ENCODE measurements around the gene PYGO1.
A peak's percentile ranks its signal among the peaks of the same experiment; 100 is the strongest.
"Not testable (repeated sequence)": the region's sequence is repeated elsewhere in the genome, so short reads cannot be mapped to it uniquely, and the experiment has no call there.

PYGO1 gene, protein sequence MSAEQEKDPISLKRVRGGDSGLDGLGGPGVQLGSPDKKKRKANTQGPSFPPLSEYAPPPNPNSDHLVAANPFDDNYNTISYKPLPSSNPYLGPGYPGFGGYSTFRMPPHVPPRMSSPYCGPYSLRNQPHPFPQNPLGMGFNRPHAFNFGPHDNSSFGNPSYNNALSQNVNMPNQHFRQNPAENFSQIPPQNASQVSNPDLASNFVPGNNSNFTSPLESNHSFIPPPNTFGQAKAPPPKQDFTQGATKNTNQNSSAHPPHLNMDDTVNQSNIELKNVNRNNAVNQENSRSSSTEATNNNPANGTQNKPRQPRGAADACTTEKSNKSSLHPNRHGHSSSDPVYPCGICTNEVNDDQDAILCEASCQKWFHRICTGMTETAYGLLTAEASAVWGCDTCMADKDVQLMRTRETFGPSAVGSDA

DNA sequence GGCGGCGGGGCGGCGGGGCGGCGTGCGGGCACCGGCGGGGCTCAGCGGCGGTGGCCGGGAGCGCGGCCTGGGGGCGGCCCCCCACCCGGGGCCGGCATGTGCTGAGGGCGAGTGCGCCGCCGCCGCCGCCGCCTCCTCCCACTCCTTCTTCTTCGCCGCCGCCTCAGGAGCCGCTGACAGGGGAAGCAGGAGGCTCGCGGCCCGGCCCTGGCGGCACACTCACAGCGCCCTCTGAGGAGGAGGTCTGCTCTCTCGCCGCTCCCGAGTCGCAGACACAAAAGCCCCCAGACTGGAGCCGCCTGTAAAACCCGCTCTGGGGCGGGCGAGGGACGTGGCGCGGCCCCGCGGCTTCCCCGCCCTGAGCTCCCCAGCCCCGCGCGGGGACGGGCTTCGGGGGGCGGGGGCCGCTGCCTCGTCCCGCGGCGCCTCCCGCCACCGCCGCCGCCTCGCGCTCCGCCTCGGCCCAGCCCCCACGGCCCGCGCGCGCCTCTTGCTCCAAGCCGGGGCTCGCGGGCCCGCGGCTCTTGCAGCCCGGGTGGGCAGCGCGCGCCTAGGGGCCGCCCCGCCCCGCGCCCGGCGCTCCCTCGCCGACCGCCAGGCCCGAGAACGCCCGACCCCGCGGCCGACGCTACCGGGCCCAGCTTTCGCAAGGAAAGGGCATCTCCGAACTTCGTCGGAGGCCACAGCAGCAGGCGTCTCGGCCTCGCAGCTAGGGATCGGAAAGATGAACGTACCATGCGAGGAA is at the start of gene PYGO1:
Gene PYGO1, minus strand, starts transcription at position 276 of the 745 bp plus-strand sequence. CDS start 462 bp downstream, outside the sequence.
- DNase-seq (ENCODE audit: low read depth, low spot score): no peak
- no peak within 1 kb of the TSS for H3K27ac ChIP-seq

DNA sequence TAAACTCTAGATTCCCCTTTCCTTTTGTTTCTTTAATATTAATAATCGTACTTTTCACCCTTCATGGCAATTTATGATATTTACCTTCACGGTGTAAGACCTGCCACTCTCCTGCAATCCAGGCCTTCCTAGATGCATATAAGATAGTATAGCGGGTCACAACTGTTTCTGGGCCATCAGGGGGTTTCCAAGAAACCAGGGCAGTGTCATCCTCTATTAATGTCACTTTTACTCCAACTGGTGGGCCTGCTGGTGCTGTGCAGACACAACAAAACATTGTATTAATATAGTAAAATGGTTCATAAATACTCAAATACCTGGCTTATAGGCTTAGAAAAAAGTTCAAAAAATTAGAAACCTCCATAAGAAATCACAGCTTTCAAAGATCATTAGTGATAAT is 48.9 kb upstream of the PYGO1 start:
- DNase-seq (ENCODE audit: low read depth, low spot score): no peak

DNA sequence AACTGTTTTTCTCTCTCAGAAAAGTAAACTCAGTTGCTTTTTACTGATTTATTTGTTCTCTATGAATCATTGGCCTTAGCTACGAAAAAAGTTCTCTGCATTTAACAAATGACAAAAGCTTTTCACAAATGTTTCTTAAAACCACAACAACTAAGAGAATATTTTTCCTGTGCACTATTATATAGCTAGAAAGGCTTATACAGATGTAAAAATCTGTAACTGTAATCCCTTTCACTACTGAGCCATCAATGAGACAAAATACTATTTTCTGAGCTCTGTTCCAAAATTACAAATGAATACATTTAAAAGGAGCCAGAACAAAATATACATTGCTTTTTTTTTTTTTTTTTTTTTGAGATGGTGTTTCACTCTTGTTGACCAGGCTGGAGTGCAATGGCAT is 45.6 kb upstream of the PYGO1 start:
- no peak for DNase-seq (ENCODE audit: low read depth, low spot score)
- no peak overlapping the region for H3K27ac ChIP-seq

More for the DNA sequence above, 48.9 kb upstream of the PYGO1 start:
- no peak overlapping the region for H3K27ac ChIP-seq

DNA sequence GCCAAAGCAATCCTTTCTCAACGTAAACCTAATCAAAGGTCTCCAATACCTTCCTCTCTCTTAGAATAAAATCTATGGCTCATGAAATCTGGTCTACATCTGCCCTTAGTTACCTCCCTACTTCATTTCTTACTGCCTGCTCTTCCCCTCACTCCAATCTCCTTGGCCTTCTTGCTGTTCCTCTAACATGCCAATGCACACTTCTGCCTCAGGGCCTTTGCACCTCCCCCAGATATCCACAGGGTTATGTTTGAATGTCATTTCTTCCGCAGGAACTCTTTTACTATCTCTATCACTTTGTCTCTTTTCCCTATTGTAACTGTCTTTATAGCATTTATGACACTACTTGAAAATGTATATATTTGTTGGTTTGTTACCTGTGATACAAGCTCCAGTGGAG is 44.3 kb upstream of the PYGO1 start:
- DNase-seq (ENCODE audit: low read depth, low spot score): no peak
- no peak overlapping the region for H3K27ac ChIP-seq

DNA sequence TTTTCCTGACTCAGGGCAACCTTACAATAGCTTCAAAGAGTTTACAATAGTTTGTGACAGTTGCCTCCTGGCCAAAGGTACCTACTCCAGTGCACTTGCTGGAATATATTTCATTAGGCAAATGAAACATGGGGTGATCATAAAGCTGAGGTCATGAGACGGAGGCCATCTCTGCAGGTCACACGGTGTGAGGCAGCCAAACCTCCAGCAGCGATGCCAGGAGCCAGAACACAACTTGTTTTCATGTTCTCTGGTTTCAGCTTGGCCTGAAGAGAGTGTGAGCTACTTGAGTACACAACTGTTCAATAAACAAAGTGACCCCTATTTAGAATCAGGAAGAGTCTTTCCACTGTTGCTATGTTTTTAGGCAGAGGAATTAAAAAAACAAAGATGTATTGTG is 42.7 kb upstream of the PYGO1 start:
- no peak overlapping the region for H3K27ac ChIP-seq
- no peak for DNase-seq (ENCODE audit: low read depth, low spot score)

DNA sequence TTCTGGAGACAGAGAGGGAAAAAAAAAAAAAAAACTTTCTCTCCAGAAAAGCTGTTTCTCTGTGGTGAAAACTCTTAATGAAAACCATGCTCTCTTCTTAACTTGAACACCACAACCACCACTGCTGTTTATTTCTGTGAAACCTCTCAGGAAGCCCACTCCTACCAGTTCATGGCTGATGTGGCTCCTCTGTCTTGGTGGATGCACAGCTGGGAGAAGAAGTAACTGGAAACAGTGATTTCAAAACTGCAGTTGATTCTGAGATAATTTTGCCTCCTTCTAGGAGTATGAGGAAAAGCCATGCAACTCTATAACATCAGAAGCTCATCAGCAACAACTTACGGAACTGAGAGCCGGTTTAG is 40.2 kb upstream of the PYGO1 start:
- H3K27ac ChIP-seq: peak overlapping the region; percentile 32
- no peak for DNase-seq (ENCODE audit: low read depth, low spot score)

DNA sequence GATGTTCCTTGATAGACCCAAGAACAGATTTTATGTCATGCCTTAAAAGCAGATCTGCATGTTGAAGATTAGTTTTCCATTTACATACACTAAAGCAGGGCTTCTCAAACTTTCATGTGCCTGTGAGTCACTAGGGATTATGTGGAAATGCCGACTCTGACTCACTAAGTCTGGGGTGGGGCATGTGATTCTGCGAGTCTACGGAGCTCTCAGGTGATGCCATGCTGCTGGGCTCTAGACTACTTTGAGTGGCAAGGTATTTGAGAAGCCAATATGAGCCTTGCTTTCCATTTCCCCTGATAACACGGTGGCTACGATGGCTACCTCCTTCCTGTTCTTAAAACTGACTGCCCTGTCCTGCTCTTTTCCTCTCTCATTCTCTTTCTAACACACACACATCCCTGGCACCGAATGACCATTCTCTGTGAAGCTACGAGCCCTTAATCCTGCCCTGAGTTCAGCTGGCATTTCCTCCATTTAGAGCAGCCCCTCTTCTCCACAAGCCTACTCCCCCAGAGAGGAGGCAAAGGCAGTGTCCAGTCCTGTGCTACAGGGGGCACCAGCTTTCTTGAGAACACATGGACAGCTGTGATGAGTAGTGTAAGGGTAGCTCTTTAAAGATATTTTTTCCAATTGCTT is 39.7 kb upstream of the PYGO1 start:
- peak; percentile 92 for DNase-seq (ENCODE audit: low read depth, low spot score)

DNA sequence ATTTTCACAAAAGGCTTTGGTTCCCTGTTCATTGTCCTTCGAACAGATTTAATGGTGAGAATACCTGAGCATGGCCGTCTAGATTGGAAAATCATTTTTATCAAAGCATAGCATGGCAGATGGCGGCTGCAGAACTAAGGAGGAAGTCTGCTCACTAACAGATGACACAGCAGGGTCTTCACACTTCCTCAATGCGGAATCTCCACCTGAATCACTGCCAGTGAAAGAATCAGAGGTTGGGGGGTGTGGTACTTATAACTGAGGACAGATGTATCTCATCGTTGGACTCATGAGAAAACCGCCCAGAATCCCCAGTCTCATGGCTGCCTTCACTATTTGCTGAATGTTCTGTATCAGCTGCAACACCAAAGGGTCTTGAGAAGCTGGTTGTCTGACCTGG is 31.6 kb upstream of the PYGO1 start:
- no peak for DNase-seq (ENCODE audit: low read depth, low spot score)
- H3K27ac ChIP-seq: no peak overlapping the region

More for the DNA sequence above, 39.7 kb upstream of the PYGO1 start:
- H3K27ac ChIP-seq: peak overlapping the region; percentile 32

DNA sequence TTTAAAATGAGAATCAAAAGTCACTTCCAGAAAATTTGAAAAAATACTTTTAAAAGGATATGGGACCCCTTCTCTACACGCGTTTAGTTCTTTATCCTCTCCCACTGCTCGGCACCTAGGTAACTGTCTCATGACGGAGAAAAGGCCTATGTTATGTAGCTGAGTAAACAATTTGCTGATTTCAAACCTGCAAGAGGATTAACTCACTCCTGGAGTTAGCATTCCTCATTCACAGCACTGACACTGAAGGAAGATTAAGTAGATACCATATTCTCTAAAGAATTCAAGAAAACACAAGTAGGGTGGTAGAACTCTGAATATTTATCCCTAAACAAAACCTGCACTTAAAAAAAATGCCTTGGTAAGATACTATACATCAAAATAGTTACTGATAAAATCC is 30.2 kb upstream of the PYGO1 start:
- H3K27ac ChIP-seq: no peak overlapping the region
- DNase-seq (ENCODE audit: low read depth, low spot score): no peak

DNA sequence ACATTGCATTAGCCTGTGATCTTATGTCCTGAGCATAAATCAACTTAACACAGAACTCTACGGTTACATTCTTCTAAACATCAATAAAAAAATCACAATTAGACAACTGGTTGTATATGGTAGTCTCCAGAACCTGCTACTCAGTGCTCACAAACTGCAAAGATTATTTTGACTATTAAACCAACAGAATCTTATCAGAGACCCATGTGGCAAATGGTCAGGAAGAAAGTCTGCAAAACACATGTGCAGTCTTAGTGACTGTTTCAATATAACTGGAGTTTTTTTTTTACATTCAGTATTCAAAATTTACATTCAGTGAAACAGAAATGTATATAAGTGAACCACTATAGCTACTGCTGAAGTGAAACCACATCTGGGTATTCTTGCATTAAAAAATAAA is 27.3 kb upstream of the PYGO1 start:
- no peak overlapping the region for H3K27ac ChIP-seq
- DNase-seq (ENCODE audit: low read depth, low spot score): no peak

DNA sequence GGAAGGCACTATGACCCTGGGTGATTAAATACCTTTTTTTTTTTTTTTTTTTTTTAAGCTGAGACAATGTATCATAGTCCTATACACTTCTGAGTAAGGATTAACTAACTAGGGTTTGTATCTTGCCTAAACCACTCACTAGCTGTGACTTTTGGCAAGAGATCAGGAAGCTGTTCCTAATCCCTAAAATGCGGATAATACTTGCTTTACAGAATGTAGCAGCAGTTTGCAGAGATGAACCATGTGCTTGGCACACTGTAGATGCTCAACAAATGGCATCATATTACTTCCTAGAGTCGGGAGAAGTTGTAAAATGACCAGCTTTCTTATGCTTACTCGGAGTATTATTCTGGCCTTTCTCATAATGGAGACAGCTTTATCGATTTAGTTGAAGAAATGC is 25.6 kb upstream of the PYGO1 start:
- DNase-seq (ENCODE audit: low read depth, low spot score): no peak
- H3K27ac ChIP-seq: no peak overlapping the region

DNA sequence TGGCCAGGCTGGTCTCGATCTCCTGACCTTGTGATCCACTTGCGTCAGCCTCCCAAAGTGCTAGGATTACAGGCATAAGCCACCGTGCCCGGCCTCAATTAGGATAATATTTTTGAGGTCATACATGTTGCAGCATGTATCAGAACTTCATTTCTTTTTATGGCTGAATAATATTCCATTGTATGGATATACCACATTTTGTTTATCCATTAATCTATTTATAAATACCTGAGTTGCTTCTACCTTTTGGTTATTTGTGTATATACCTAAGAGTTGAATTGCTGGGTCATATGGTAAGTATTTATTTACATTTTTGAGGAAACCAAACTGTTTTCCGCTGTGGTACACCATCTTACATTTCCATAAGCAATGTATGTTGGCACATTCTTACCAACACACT is 18.1 kb upstream of the PYGO1 start:
- no peak overlapping the region for H3K27ac ChIP-seq
- no peak for DNase-seq (ENCODE audit: low read depth, low spot score)

DNA sequence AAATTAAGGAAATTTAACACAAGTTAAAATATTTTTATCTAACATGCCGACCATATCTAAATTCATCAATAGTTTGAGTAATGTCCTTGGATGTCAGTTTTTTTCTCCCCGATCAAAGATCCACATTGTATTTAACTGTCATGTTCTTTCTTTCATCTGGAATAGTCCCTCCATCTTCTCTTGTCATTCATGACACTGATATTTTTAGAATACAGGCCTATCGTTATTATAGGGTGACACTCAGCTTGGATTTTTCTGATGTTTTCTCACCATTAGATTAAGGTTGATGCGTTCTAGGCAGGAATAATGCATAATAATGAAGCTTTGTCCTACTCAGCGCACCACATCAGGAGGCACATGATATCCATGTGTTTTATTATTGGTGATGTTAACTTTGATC is 13.2 kb upstream of the PYGO1 start:
- DNase-seq (ENCODE audit: low read depth, low spot score): no peak

DNA sequence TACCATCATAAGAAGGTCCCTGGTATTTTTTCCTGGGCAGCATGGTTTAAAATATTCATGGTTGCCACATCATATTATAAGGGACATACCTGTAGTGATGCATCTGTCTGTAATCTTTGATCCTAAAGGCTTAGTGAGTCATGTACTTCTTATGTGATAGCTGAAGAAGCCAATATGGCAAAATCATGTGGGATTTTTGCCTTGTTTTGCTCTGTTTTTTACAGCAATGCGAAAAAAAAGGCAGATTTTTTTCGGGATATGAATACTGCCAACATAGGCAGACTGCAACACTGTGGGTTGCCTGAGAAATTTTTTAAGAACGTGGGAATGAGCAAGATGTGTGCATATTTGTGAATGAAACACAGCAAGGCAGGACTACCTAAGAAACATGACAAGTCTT is 11.3 kb upstream of the PYGO1 start:
- no peak for DNase-seq (ENCODE audit: low read depth, low spot score)
- no peak overlapping the region for H3K27ac ChIP-seq

More for the DNA sequence above, 13.2 kb upstream of the PYGO1 start:
- no peak overlapping the region for H3K27ac ChIP-seq

DNA sequence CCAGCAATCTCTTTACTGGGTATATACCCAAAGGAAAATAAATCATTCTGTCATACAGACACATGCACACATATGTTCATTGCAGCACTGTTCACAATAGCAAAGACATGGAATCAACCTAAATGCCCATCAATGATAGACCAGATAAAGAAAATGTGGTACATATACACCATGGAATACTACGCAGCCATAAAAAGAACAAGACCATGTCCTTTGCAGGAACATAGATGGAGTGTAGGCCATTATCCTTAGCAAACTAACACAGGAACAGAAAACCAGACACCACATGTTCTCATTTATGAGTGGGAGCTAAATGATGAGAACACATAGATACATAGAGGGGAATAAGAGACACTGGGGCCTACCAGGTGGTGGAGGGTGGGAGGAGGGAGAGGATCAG is 4.9 kb upstream of the PYGO1 start:
- not testable (repeated sequence) for H3K27ac ChIP-seq; DNase-seq (ENCODE audit: low read depth, low spot score)

DNA sequence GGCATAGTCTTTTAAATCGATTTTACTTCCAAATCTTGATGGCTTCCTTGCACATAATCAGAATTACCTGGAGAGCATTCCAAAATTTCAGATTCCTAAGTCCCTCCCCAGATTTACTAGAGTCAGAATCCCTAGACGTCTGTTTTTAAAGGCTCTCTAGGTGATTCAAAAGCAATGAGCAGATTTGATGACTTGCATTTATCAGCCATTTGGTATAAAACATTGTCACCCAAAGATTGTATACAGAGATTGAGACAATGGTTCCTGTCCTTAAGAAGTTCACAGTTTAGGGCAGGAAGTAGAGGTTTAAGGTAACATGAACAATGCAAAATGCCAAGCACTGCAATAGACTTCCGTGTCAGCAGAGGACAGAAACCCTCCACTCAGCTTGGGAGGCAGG is 2.6 kb upstream of the PYGO1 start:
- H3K27ac ChIP-seq: no peak overlapping the region
- no peak for DNase-seq (ENCODE audit: low read depth, low spot score)

DNA sequence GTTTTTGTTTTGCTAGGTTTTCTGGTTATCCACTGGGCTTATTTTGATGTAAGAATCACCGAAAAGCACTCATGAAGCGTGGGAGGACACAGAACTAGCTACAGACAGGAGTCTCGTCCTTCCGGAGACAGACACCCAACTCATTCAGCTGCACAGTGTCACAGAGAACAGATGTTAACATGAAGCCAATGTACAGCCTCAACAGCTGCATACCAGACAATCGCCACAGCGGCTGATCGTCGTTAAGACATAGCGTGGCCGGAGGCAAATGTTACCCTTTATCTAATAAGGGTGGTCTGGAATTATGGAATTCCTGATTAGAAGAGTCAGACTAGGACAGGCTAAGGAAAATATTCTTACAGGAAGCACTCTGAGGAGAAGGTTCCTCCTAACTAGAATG is 1.1 kb upstream of the PYGO1 start:
- H3K27ac ChIP-seq: no peak overlapping the region

DNA sequence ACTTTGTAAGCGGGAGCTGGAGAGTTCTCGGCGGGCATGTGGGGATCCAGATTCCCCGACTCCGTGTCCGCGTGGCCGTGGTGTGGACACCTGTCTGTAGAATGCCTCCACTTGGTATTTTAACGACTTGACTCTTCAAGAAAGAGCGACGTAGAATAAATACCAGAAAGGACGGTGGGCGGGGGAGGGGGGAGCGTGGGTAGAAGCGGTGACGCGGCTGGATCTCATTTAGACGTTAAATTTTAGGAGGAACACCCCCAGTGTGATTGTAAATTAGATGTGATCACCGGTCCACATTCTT is 620 bp upstream of the PYGO1 start:
- H3K27ac ChIP-seq: no peak overlapping the region
- DNase-seq (ENCODE audit: low read depth, low spot score): no peak

More for the DNA sequence above, 1.1 kb upstream of the PYGO1 start:
- no peak for DNase-seq (ENCODE audit: low read depth, low spot score)

DNA sequence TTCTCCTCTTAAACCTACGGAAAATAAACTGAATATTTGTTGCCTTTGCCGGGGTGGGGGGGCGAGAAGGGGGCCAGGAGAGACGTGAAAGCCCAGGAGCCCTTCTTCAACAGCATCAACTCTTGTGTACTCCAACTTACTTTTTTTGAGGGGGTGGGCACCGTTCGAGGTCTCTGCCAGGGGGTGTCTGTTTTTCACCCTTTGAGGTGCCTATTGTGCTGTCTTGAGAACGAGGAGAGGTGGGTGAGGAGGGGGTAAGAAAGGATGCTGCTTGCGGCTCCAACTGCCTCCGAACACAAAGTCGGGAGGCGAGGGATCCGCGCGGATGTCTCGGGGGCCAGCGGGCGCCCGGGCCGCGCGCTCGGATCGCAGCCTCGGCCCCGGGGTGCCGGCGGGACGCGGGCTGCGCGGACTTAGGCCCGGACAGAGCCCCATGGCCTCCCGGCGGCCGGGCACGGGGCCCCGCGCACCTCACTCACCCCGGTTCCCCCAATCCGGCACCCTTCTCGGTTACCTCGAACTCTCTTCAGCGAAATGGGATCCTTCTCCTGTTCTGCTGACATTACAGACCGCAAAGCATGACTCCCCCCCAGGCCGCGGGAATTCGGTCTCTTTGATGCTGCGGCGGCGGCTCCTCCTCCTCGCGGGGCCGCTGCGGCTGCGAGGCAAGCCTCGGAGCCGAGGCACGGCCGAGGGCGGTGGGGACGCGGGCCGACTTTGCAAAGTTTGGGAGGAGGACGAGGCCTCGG is 650 bp downstream of the PYGO1 start:
- no peak for DNase-seq (ENCODE audit: low read depth, low spot score)
- no peak overlapping the region for H3K27ac ChIP-seq

DNA sequence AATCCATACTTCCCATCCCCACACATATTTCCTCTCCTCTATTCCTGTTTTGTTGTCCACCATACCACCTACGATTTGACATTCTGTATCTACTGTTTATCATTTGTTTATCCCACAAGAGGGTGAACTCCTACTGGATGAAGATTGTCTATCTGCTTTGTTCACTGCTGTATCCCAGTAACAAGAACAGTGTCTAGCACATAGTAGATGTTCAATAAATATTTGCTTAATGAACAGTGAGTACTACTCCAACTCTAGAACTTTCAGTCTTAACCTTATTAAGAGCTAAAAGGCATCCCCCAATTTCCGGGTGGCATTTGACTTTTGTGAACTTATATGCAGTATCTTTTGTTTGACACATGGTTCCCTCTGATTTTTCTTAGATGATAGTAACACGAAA is 1.3 kb downstream of the PYGO1 start:
- no peak for DNase-seq (ENCODE audit: low read depth, low spot score)
- H3K27ac ChIP-seq: no peak overlapping the region

DNA sequence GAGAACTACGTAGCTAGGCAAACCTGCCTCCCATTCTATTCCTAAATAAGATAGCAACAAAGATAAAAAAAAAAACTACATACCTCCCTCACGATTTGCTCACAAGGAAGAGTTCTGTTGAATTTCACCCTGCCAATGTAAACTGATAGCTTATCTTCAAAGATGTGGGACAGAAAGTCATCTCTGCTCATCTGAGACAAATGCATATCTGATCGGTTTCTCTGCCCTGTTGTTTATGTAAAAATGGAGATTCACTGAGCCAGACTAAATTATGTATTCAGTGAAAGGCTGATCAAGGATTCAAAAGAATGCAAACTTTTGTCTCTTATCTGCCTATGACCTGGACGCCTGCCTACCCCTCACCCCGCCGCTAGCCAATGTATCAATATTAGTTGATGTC is 11.2 kb downstream of the PYGO1 start:
- no peak for DNase-seq (ENCODE audit: low read depth, low spot score)
- no peak overlapping the region for H3K27ac ChIP-seq

Measured in epithelial cell of prostate (primary cell).